Gastroesophageal sphincter (tissue), 4 donors: ENCODE results near the gene FHOD3. TPM values are rescaled to one million over a fixed set of nuclear protein-coding genes. Genes with fewer than 3 reads are reported as not detected.
"Not testable (repeated sequence)": the region's sequence is repeated elsewhere in the genome, so short reads cannot be mapped to it uniquely, and the experiment has no call there.

ENCODE experiments used
- ATAC-seq: fragments of 150-250 bp; one replicate; pipeline ENCODE4 v1.9.1; 2016; ENCODE audit warnings: mild to moderate bottlenecking, moderate library complexity
- H3K27ac ChIP-seq, 4 donors: fragments of 200-600 bp; sonication (generic) in 3 of 4; 1 replicate in 3 of 4; 2 replicates in 1 of 4; pipeline ENCODE4 v1.5.1; 2016 to 2019
- H3K27me3 ChIP-seq: fragments of 200-600 bp; sonication (generic); one replicate; pipeline ENCODE4 v1.5.1; 2019
- H3K36me3 ChIP-seq, 2 donors: fragments of 200-600 bp; sonication (generic); one replicate each; pipeline ENCODE4 v1.5.1; 2019; ENCODE audit warnings: control low read depth in 1 of 2
- H3K4me1 ChIP-seq, 3 donors: fragments of 200-600 bp; sonication (generic); 1 replicate in 2 of 3; 2 replicates in 1 of 3; pipeline ENCODE4 v1.5.1; 2016 to 2019; ENCODE audit warnings: control low read depth in 2 of 3
- H3K4me3 ChIP-seq, 2 donors: fragments of 200-600 bp; sonication (generic); one replicate each; pipeline ENCODE4 v1.5.1; 2019; ENCODE audit warnings: mild to moderate bottlenecking in 1 of 2, moderate library complexity in 1 of 2
- H3K9me3 ChIP-seq, 3 donors: fragments of 200-600 bp; sonication (generic); one replicate each; pipeline ENCODE4 v1.5.1; 2017 to 2019; ENCODE audit warnings: control low read depth in 2 of 3
- EP300 ChIP-seq: sonication (generic); formaldehyde crosslinking; IDR thresholded peaks from one replicate; pipeline ENCODE4 v1.6.1; 2017; ENCODE audit warnings: antibody characterized with exemption, mild to moderate bottlenecking
- POLR2A ChIP-seq, 2 donors: fragments of 450-650 bp; IDR thresholded peaks; one replicate each; pipeline ENCODE4 v1.6.1; 2017; ENCODE audit warnings: antibody characterized with exemption in 2 of 2, mild to moderate bottlenecking in 2 of 2, moderate library complexity in 1 of 2
- POLR2AphosphoS5 ChIP-seq: sonication (generic); formaldehyde crosslinking; IDR thresholded peaks from one replicate; pipeline ENCODE4 v1.6.1; 2017; ENCODE audit warnings: antibody characterized with exemption
- WGBS, 2 donors: methylation state at CpG; one replicate each; pipeline ENCODE4 v1.1.5; 2018; ENCODE audit warnings: low coverage in 1 of 2; 5-methylcytosine and 5-hydroxymethylcytosine counted together
- total RNA-seq, 4 donors: library from RNA; depleted of rRNA; stranded (reverse); fragments of >200 nt; gene quantifications; one replicate each; pipeline ENCODE4 v1.1.0, GENCODE V29; 2016
- TF ChIP-seq, protein P1 (sequence below), 4 experiments: fragments of 200-600 bp in 2 of 4; fragments of 450-650 bp in 2 of 4; sonication (generic) in 1 of 4; IDR thresholded peaks; one replicate each; pipeline ENCODE4 v1.5.1; 2017 to 2019; ENCODE audit warnings: antibody characterized with exemption in 4 of 4, mild to moderate bottlenecking in 2 of 4, moderate library complexity in 2 of 4

FHOD3 gene
- total RNA-seq, 4 donors from 2014 or later: 18.4 to 36.7 (median 30.4) TPM

DNA sequence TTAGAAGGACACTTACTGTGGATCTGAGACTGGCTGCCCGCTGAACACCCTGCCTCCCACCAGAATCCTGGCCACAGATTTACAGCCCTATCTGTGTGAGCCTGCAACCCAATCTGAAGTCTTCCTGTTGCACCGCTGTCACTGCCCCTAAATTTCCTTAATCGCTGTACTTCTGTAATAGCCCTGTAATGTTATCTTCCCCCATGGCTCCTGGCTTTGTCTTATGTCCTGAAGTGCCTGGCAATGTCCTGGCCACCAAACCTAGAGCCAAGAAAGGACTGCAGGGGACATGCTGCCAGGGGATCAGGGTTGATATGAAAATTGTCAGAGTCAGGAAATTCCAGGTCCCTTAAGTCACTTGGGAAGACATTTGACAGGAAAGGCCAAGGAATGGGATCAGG lies 52.7 kb downstream of the FHOD3 start:
- ATAC-seq: no peak
- Histone ChIP-seq H3K4me1 (peaks cover 0 to 12% (median 6%) of the 10 kb centered on the region in 3 donors), H3K9me3 (no peaks in the 10 kb centered on the region), H3K27ac (no peak overlapping the region), H3K36me3 (no peaks in the 10 kb centered on the region), H3K27me3 (no peaks in the 10 kb centered on the region), H3K4me3 (no peak overlapping the region)
- WGBS, 2 donors: 91 to 94% methylated on average over 3 of the region's 3 CpGs
- no peak for TF ChIP-seq POLR2AphosphoS5
- TF ChIP-seq POLR2A (IDR thresholded peaks at IDR 0.05): no peak
- TF ChIP-seq, protein P1, sequence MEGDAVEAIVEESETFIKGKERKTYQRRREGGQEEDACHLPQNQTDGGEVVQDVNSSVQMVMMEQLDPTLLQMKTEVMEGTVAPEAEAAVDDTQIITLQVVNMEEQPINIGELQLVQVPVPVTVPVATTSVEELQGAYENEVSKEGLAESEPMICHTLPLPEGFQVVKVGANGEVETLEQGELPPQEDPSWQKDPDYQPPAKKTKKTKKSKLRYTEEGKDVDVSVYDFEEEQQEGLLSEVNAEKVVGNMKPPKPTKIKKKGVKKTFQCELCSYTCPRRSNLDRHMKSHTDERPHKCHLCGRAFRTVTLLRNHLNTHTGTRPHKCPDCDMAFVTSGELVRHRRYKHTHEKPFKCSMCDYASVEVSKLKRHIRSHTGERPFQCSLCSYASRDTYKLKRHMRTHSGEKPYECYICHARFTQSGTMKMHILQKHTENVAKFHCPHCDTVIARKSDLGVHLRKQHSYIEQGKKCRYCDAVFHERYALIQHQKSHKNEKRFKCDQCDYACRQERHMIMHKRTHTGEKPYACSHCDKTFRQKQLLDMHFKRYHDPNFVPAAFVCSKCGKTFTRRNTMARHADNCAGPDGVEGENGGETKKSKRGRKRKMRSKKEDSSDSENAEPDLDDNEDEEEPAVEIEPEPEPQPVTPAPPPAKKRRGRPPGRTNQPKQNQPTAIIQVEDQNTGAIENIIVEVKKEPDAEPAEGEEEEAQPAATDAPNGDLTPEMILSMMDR (IDR thresholded peaks at IDR 0.05): no peak
- TF ChIP-seq EP300: no peak

DNA sequence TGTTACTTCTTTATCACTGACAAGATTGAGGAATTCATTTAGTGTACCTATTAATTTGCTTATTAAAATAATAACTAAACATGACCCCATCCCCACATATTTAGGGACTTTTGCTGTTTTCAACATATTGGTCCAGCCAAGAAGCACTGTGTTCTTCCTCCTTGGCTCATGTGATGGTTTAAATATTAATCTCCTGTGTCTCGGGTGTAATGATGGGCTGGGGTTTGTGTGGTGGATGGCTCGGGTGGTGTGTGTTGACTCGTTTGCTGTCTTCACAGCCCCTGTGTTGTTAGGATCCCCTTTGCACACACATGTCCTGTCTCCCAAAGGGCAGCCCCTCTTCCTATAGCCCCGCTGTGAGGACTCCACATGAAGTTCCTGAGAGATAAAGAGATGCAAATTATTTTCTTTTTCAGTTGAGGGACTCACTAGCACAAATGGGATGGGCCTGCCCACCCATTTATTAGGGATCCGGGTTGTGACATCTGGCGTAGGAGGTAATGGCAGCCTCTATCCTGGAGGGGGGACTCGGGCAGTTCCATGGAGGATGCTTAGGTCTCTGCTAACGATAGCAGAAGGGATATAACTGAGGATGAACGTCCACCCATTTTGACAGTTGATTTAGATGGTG lies 53.4 kb downstream of the FHOD3 start:
- Histone ChIP-seq H3K36me3 (no peaks in the 10 kb centered on the region), H3K27me3 (no peaks in the 10 kb centered on the region), H3K4me3 (no peak overlapping the region), H3K27ac (no peak overlapping the region), H3K9me3 (no peaks in the 10 kb centered on the region), H3K4me1 (peaks cover 0 to 12% (median 6%) of the 10 kb centered on the region in 3 donors)
- 66 to 77% methylated on average over 7 of the region's 9 CpGs for WGBS, 2 donors
- no peak for ATAC-seq
- TF ChIP-seq POLR2AphosphoS5: no peak
- no peak for TF ChIP-seq POLR2A (IDR thresholded peaks at IDR 0.05)
- TF ChIP-seq, protein P1 (IDR thresholded peaks at IDR 0.05): no peak
- TF ChIP-seq EP300: no peak

DNA sequence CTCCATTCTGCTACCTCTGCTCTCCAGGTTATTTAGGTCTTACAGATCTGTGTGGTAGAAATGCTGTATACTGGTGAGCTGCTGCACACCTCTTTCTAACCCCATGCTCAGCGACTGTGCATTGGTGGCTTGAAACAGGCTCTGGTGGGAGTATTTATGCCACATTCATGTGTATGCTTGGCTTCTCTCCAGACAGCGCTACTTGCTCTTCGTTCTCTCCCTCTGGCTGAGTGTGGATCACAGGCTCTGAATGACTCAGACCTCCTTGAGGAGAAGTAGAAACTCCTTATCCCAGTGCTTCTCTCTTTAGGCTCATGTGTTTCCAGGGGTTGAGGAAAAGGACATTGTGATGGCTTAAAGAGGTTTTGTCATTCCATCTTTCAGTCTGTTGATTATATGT lies 54.9 kb downstream of the FHOD3 start:
- Histone ChIP-seq H3K9me3 (no peaks in the 10 kb centered on the region), H3K4me1 (peaks cover 0 to 12% (median 6%) of the 10 kb centered on the region in 3 donors), H3K36me3 (no peaks in the 10 kb centered on the region), H3K27me3 (no peaks in the 10 kb centered on the region), H3K4me3 (no peak overlapping the region), H3K27ac (no peak overlapping the region)
- no peak for ATAC-seq
- no peak for TF ChIP-seq POLR2AphosphoS5
- no peak for TF ChIP-seq POLR2A (IDR thresholded peaks at IDR 0.05)
- TF ChIP-seq, protein P1 (IDR thresholded peaks at IDR 0.05): no peak
- TF ChIP-seq EP300: no peak
- WGBS, 2 donors: 12 to 24% methylated on average over 3 of the region's 3 CpGs

DNA sequence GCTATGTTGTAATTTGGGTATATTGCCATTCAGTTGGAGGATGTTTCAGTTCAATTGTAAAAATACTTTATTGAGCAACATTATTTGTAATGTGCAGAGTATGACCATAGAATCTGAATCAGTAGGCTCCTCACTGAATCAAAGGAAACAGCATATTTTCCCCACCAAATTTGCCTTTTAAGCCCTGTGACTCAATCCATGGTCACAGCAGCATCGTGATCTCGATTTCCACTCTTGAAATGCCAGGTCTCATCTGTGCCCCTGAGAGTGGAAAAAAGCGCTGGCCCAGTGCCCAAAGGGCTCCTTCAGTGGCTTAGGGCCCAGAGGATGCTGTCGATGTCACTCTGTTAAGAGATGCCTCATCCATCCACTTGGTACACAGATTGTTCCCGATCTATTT lies 57.5 kb downstream of the FHOD3 start:
- Histone ChIP-seq H3K27ac (no peak overlapping the region), H3K27me3 (no peaks in the 10 kb centered on the region), H3K4me3 (no peak overlapping the region), H3K36me3 (peaks cover 0 to 4% of the 10 kb centered on the region in 2 donors), H3K4me1 (peaks cover 0 to 12% (median 6%) of the 10 kb centered on the region in 3 donors), H3K9me3 (no peaks in the 10 kb centered on the region)
- TF ChIP-seq POLR2A (IDR thresholded peaks at IDR 0.05): no peak
- TF ChIP-seq, protein P1 (IDR thresholded peaks at IDR 0.05): no peak
- no peak for TF ChIP-seq EP300
- no peak for TF ChIP-seq POLR2AphosphoS5
- no peak for ATAC-seq
- 79 to 92% methylated on average over 4 to 5 of the region's 5 CpGs for WGBS, 2 donors

DNA sequence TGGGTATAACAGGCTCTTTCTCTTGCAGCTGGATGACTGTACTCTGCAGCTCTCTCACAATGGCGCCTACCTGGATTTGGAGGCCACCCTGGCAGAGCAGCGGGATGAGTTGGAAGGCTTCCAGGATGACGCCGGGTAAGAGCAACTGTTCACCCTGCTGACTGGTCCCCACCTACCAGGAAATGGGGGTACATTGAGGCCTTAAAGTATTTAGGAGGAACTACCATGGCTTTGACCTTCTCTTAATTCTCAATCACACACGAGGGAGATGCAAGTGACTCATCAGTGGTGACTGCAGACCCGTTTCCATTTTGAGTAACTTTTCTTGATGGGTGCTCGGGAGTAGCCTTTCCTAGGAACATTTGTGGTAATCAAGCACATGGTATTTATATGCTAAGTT lies 58.0 kb downstream of the FHOD3 start:
- Histone ChIP-seq H3K36me3 (peaks cover 0 to 4% of the 10 kb centered on the region in 2 donors), H3K4me1 (peaks cover 0 to 12% (median 6%) of the 10 kb centered on the region in 3 donors), H3K9me3 (no peaks in the 10 kb centered on the region), H3K27ac (no peak overlapping the region), H3K4me3 (no peak overlapping the region), H3K27me3 (no peaks in the 10 kb centered on the region)
- ATAC-seq: no peak
- WGBS, 2 donors: 70 to 83% methylated on average over 2 to 3 of the region's 7 CpGs
- TF ChIP-seq EP300 (no peak), POLR2AphosphoS5 (no peak), POLR2A (IDR thresholded peaks at IDR 0.05) (no peak)
- TF ChIP-seq, protein P1 (IDR thresholded peaks at IDR 0.05): no peak

DNA sequence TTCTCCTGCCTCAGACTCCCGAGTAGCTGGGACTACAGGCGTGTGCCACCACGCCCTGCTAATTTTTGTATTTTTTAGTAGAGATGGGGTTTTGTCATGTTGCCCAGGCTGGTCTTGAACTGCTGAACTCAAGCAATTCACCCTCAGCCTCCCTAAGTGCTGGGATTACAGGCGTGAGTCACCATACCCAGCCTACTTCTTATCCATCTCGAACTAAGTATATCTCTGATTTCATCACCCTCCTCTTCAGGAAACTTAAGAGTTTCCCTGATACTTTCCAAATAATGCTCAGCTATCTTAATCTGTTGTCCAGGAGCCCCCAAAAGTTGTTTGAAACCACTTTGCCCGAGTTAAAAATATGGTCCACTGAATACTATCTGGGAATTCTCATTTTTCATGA lies 59.2 kb downstream of the FHOD3 start:
- H3K36me3 ChIP-seq, H3K27ac ChIP-seq, H3K9me3 ChIP-seq, H3K4me3 ChIP-seq, ATAC-seq, H3K27me3 ChIP-seq: not testable (repeated sequence)
- 94 to 95% methylated on average over 6 of the region's 6 CpGs for WGBS, 2 donors
- peaks cover 0 to 12% (median 6%) of the 10 kb centered on the region in 3 donors for H3K4me1 ChIP-seq
